HL-60 (cell line): ENCODE data around the gene SIX1.

ENCODE experiments used
- DNase-seq, 2 experiments: peaks; one replicate each; pipeline ENCODE4 v3.0.0-alpha.2; 2010 to 2020; ENCODE audit warnings: low read depth in 1 of 2, low spot score in 1 of 2
- H3K27ac ChIP-seq: fragments of 250-450 bp; sonication (Bioruptor Pico); replicated peaks from 2 replicates; pipeline ENCODE4 v1.5.1; 2020; ENCODE audit warnings: mild to moderate bottlenecking, moderate library complexity
- H3K27me3 ChIP-seq: fragments of 250-450 bp; sonication (Bioruptor Pico); 2 replicates; pipeline ENCODE4 v1.5.1; 2021; ENCODE audit warnings: mild to moderate bottlenecking, moderate library complexity; ENCODE audit not compliant: insufficient read depth, poor library complexity, severe bottlenecking
- H3K4me3 ChIP-seq: replicated peaks from 2 replicates; pipeline ENCODE4 v1.5.1; 2011; ENCODE audit warnings: mild to moderate bottlenecking, control low read depth, low read length; ENCODE audit not compliant: insufficient read depth
- GABPA ChIP-seq: IDR thresholded peaks from 2 replicates; pipeline ENCODE4 v1.6.1; 2012; ENCODE audit warnings: low read depth
- POLR2AphosphoS5 ChIP-seq: IDR thresholded peaks from 2 replicates; pipeline ENCODE4 v1.6.1; 2012; ENCODE audit warnings: low read depth
- SPI1 ChIP-seq: IDR thresholded peaks from 2 replicates; pipeline ENCODE4 v1.6.1; 2012; ENCODE audit warnings: low read depth, mild to moderate bottlenecking, borderline replicate concordance
- TF ChIP-seq, protein P1 (sequence below): IDR thresholded peaks from 2 replicates; pipeline ENCODE4 v1.6.1; 2012; ENCODE audit warnings: low read depth; ENCODE audit not compliant: insufficient replicate concordance
- TF ChIP-seq, protein P2 (sequence below): IDR thresholded peaks from one replicate; pipeline ENCODE4 v1.5.1; 2011; ENCODE audit warnings: low read length, control low read depth, inconsistent platforms; ENCODE audit not compliant: insufficient read depth

SIX1 gene

DNA sequence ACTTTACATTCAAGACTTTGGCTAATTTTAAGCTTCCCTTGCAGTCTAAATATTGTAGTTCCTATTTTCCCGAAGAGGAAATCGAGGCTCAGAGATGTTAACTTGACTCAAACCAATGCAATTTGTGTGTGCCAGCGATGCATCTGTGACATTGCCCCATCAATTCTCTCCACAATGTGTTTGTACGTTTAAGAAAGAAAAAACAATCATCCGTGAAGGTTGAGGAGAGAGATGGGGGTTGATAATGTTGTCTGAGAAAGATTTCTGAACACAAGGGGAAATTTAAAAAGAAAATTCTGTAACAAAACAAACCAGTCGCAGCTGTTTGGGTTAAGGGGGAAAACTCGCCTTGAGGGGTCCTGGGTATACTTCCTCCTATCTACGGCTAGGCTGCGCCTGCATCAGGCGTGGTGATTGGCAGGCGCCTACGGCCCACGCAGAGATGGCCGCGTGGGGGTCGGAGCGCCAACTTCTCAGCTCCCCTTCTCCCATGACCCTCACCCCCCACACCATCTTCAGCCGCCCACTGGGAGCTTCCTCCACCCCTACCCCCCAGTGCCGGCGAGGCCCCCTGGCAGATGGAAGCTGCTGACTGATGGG, 12.3 kb downstream of the SIX1 start:
- TF ChIP-seq, protein P1, sequence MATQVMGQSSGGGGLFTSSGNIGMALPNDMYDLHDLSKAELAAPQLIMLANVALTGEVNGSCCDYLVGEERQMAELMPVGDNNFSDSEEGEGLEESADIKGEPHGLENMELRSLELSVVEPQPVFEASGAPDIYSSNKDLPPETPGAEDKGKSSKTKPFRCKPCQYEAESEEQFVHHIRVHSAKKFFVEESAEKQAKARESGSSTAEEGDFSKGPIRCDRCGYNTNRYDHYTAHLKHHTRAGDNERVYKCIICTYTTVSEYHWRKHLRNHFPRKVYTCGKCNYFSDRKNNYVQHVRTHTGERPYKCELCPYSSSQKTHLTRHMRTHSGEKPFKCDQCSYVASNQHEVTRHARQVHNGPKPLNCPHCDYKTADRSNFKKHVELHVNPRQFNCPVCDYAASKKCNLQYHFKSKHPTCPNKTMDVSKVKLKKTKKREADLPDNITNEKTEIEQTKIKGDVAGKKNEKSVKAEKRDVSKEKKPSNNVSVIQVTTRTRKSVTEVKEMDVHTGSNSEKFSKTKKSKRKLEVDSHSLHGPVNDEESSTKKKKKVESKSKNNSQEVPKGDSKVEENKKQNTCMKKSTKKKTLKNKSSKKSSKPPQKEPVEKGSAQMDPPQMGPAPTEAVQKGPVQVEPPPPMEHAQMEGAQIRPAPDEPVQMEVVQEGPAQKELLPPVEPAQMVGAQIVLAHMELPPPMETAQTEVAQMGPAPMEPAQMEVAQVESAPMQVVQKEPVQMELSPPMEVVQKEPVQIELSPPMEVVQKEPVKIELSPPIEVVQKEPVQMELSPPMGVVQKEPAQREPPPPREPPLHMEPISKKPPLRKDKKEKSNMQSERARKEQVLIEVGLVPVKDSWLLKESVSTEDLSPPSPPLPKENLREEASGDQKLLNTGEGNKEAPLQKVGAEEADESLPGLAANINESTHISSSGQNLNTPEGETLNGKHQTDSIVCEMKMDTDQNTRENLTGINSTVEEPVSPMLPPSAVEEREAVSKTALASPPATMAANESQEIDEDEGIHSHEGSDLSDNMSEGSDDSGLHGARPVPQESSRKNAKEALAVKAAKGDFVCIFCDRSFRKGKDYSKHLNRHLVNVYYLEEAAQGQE = no peak
- TF ChIP-seq GABPA (no peak), POLR2AphosphoS5 (no peak)
- DNase-seq = no peak
- no peak overlapping the region for H3K4me3 ChIP-seq
- H3K27ac ChIP-seq = no peak overlapping the region
- H3K27me3 ChIP-seq = peaks cover 55% of the 10 kb centered on the region

DNA sequence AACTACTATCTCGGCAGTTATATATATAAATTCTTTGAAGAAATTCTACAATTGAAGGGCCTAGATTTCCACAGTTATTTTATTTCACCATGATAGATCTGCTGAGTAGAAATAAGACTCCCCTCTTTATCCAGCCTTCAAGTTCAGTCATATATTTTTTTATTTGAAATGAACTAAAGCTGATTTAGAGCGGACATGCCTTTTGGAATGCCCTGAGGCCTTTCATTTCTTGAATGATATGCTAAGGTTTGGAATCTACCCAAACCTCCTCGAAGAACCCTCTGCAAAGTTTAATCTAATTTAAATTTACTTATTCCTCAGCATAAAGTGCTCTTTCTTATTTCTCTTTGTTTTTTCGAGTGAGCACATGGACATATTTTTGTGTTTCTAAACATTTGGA, 15.1 kb downstream of the SIX1 start:
- Histone ChIP-seq H3K27ac (no peak overlapping the region), H3K27me3 (peaks cover 39% of the 10 kb centered on the region), H3K4me3 (no peak overlapping the region)
- no peak for DNase-seq
- TF ChIP-seq POLR2AphosphoS5 (no peak), SPI1 (no peak), GABPA (no peak)
- TF ChIP-seq, protein P1 = no peak
- TF ChIP-seq, protein P2, sequence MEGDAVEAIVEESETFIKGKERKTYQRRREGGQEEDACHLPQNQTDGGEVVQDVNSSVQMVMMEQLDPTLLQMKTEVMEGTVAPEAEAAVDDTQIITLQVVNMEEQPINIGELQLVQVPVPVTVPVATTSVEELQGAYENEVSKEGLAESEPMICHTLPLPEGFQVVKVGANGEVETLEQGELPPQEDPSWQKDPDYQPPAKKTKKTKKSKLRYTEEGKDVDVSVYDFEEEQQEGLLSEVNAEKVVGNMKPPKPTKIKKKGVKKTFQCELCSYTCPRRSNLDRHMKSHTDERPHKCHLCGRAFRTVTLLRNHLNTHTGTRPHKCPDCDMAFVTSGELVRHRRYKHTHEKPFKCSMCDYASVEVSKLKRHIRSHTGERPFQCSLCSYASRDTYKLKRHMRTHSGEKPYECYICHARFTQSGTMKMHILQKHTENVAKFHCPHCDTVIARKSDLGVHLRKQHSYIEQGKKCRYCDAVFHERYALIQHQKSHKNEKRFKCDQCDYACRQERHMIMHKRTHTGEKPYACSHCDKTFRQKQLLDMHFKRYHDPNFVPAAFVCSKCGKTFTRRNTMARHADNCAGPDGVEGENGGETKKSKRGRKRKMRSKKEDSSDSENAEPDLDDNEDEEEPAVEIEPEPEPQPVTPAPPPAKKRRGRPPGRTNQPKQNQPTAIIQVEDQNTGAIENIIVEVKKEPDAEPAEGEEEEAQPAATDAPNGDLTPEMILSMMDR = no peak

DNA sequence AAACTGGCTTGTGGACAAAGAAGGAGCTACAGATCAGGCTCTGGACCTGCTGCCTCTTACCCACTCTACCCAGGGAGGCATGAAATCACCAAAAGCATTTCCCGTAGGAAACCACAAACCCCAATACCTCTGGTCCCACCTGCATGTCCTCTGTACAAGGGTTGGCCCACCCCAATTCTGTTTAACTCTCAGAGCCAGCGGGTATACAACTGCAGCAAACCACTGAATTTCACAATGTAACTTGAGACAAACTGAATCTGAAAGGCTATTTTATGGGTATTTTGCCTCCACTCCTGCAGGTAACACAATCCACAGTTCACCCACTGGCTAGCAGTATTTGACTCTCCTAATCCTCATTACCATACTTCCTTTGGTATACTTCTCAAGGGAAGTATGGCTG, 16.5 kb downstream of the SIX1 start:
- DNase-seq = no peak
- H3K27me3 ChIP-seq = peaks cover 30% of the 10 kb centered on the region
- H3K27ac ChIP-seq = no peak overlapping the region
- TF ChIP-seq, protein P1 = no peak
- no peak overlapping the region for H3K4me3 ChIP-seq

DNA sequence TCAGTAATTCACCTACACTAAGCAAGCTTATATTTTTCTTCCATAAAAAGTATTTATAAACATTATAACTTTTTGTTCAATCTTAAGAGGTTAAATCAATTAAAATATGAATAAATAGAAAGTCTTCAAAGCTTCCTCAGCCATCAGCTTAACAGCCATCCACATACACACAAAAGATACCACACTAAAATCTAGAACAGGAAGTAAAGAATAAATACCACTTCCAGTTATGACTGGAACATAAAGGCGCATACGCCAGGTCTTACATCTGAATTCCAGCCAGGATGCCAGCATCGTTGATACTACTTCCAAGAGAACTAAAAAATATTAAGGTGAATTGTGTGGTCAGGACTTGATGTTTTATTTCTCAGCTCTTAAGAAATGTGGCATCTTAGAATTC, 17.0 kb downstream of the SIX1 start:
- Histone ChIP-seq H3K27me3 (peaks cover 25% of the 10 kb centered on the region), H3K27ac (no peak overlapping the region), H3K4me3 (no peak overlapping the region)
- TF ChIP-seq, protein P2 = no peak
- TF ChIP-seq SPI1 (no peak), POLR2AphosphoS5 (no peak), GABPA (no peak)
- TF ChIP-seq, protein P1 = no peak
- DNase-seq = no peak
